Urothelium cell line (cell line): ENCODE results near the gene EFHC1.

Experiments
- DNase-seq: peaks from one replicate; pipeline ENCODE4 v3.0.0; 2011; ENCODE audit warnings: low spot score, mixed read lengths
- FAIRE-seq: peaks from 2 replicates; lab custom pipeline; 2011; peaks lifted over from hg19 to GRCh38; lab: Jason Lieb, UNC

The EFHC1 gene

GRCh38 chr6:52550014-52550575, 130.0 kb downstream of the EFHC1 start:
- FAIRE-seq (no peak), DNase-seq (no peak)

- no peak for FAIRE-seq
- DNase-seq, result no peak
Measured at GRCh38 chr6:52550870-52551269, 130.7 kb downstream of the EFHC1 start.

DNA sequence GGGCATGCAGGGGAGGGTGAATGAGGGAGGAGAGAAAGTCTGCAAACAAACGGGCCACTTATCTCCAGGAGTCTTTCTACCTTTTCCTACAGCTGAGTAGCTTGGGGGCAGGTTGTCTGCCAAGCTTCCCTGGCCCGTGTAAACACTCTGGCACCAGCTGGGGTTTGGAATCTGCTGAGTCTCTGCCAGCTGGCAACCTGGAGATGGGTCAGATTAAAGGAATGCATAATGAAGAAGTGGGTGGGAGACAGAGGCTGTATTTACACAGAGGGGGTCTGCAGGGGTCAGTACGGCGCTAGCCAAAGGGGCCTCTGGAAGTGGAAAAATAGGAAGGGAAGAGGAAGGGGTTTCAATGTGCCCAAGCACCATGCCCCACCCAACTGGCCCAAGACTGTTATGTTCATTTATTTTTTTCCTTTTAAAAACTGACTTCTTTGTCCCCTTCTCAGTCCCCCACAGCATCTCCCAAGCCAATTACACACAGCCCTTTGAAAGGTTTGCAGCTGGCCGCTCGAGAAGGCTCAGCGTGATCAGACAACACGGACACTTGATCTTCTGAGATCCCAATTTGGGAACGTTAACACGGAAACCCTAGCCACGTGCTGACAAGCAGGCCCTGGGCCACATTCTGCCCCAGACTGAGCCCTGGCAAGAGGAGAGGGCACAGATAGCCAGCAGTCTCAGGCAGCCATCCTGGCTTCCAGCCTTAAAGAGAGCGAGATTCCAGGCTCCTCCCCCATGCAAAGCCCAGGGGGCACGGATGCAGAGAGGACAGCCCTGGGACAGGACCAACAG, 131.5 kb downstream of the EFHC1 start:
- DNase-seq (peak; percentile 92), FAIRE-seq (no peak)

GRCh38 chr6:52552278-52552643, 132.1 kb downstream of the EFHC1 start:
- DNase-seq (no peak), FAIRE-seq (no peak)

GRCh38 chr6:52553158-52553557, 133.0 kb downstream of the EFHC1 start:
- no peak for DNase-seq
- no peak for FAIRE-seq

GRCh38 chr6:52553719-52554118, 133.6 kb downstream of the EFHC1 start:
- FAIRE-seq, result no peak
- no peak for DNase-seq

GRCh38 chr6:52554684-52555280, 134.6 kb downstream of the EFHC1 start:
- FAIRE-seq (no peak), DNase-seq (no peak)

DNA sequence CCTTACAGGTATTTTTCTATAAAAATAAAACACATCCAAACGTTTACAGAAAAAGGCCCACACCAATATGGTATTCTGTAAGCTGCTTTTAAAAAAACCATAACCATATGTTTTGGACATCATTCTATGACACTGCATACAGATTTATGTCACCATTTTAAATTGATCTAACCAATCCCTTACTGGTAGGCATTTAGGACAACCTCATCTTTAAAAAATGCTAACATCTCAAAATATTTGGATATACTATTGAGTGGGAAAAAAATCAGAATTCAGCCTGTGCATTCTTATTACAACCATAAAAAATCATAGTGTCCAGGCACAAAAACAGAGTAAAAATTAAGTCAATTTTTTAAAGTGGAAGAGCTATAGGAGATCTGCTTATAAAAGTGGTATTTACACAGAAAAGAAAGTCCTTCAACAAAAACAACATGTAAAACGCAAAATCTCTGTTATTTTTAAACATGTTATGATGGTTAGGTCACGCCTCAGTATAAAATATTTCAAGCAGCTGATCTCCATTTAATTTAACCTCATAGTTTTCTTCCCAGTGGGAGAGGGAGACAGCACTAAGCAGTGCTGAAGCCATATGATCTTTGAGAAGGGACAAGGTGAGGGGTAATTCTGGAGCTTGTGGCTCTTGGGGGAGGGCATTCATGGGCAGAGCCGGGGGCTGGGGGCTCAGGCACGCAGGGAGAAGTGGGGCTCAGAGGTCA, 135.5 kb downstream of the EFHC1 start:
- no peak for FAIRE-seq
- DNase-seq, result no peak

- DNase-seq, result no peak
- FAIRE-seq, result no peak
Measured at GRCh38 chr6:52557389-52558265, 137.5 kb downstream of the EFHC1 start.

- DNase-seq (no peak), FAIRE-seq (no peak)
Measured at GRCh38 chr6:52558266-52559000, 138.3 kb downstream of the EFHC1 start.

- DNase-seq (no peak), FAIRE-seq (no peak)
Measured at GRCh38 chr6:52560462-52560861, 140.3 kb downstream of the EFHC1 start.

DNA sequence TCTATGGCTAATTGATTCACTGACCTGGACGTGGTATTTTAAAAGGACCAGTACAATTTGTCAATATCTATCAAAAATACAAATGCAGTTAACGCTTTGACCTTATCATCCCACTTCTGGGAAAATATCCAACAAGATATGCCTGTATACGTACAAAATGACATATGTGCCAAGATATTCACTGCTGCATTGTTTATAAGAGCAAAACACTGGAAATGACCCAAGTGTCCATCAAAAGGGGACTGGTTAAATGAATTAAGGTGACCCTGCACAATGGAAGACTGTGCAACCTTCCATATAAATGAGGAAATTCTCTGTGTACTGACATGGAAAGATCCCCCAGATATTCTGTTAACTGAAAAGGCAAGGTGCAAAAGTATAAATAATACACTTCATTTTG, 142.8 kb downstream of the EFHC1 start:
- FAIRE-seq, result no peak
- no peak for DNase-seq

- DNase-seq (no peak), FAIRE-seq (no peak)
Measured at GRCh38 chr6:52564856-52565255, 144.7 kb downstream of the EFHC1 start.

- no peak for FAIRE-seq
- DNase-seq, result no peak
Measured at GRCh38 chr6:52566201-52566600, 146.1 kb downstream of the EFHC1 start.

DNA sequence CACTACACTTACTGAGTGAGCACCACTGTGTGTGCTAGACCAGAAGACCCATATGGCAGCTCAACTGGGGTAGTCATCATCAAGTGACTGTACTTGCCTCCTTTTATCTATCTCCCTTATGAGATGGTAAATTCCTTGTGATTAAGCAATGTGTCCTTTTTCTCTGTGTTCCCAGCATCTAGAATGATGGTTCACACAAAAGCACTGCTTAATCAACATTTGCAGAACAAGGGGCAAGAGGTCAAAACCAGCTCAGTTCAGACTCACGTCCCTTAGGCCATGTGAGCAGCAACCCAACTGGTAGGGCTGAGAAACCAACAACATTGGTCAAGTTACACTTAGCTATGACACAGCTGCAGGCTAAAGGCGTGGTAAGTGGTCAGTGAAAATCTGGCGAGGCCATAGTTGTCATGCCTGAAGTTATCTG, 146.7 kb downstream of the EFHC1 start:
- DNase-seq (no peak), FAIRE-seq (no peak)

DNA sequence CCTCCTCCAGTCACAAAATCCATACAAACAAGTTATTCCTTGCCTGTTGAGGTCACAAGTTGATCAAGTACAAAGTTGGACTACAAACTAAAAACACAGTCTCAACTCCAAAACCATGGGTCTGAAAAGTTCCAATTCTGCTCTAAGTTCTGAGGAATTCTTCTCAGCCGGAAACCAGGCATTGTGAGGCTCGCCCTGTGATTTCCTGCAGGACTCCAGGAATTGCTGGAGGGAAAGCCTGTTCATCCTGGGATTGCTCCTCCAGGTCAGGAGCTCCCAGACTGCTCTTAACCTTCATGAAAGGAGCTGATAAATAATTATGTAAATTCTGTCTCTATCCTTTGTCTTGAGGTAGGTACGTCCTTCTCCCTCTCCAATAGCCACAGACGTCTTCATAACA, 148.2 kb downstream of the EFHC1 start:
- no peak for FAIRE-seq
- DNase-seq, result no peak

DNA sequence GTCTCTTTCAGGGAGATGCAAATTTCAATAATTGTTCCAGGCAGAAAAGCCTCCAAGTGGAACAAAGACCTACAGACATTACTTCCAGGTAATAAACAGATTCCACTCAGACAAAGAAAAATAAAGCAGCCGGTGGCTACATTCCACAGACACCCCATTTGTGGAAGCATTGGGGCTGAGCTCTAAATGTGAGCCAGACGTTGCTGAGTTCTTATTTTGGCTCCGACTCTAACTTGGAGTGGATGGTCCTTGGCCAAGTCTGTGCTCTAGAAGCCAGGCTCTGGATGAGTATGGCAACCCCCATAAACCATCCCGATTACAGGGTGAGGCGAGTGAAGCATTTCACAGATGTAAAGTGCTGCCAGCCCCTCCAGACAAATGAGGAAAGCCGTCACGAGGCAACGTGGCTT, 150.2 kb downstream of the EFHC1 start:
- no peak for DNase-seq
- no peak for FAIRE-seq

GRCh38 chr6:52571099-52571755, 151.1 kb downstream of the EFHC1 start:
- DNase-seq, result no peak
- no peak for FAIRE-seq

DNA sequence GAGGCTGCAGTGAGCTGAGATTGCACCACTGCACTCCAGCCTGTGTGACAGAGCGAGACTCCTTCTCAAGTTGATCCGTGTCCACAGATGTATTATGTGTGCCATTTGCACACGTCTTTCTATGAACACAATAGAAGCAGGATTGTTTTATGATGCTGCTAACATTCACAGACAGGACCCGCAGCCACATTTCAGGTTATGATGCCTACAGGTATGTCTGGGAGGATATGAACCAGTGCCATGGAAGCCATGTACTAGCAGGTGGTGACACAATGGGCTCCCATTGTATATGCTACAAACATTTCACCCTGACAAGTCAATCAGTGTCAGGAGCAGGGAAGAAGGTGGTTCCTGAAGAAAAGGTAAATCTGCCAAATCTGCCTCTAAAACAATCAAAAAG, 152.4 kb downstream of the EFHC1 start:
- FAIRE-seq, result no peak
- DNase-seq, result no peak

DNA sequence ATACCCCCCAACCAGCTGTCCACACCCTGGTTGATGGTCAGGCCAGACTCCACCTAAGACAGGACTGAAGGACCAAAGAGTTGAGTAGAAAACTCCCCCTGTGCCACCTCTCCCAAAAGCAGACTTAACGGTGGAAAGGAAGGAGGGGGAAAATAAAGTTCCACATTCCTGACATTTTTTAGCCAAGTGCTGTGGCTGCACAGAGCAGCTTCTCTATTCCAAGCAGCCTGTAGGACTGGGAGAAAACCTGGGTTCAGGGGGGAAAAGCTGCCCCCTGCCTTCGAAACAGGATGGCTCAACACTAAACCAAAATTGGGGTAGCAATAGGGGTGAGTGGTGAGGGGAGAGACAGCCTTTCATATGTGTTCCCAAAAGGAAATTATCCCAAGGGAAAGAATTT, 153.2 kb downstream of the EFHC1 start:
- DNase-seq (peak; percentile 66), FAIRE-seq (no peak)
